ENCODE data around the gene LGALS7. TPM values are rescaled to one million over a fixed set of nuclear protein-coding genes. Genes with fewer than 3 reads are reported as not detected.

LGALS7 gene
- total and polyA plus RNA-seq, 2 of the 8 experiments (the other 6 are each of a cell fraction or from before 2014, with no cell fraction given): 0.32 TPM; not detected in 1

DNA sequence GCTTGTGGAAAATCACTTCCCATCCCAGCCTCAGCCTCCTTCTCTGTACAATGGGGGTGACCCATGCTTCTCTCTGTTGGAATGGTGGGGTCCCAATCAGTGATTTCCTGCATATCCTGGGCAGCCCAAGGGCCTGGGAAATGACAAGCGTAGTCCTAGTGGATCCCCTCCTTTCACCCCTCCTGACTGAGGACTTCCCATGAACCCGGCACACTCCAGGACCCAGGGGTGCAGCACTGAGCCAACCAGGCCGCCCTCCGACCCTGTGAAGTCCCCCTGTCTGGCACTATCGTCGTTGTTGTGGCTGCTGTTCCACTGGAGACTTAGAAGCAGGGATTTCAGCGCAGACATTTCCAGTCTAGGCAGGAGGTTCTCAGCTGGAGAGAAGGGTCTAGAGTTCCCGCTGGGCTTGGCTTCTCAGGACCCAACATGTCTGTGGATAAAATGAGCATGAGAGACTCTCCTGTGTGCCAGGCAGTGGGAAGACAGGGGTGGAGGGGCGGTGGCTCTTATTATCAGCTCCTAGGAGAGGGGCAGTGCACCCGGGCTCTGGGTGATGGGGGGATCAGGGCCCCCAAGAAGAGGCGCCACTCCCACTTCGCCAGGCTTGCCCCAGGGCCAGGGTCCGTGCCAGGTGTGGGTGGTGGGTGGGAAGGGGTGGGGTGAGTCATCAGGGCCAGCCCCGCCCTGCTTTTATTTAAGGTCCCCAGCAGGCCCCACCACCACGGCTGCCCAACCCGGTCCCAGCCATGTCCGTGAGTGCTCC lies 15.3 kb upstream of the LGALS7 start, which contains the start of gene LGALS7B (continued):
- TF ChIP-seq KDM4A (IDR thresholded peaks at IDR 0.05; ENCODE audit: low read depth, low read length, severe bottlenecking) (no peak), CBX8 (IDR thresholded peaks at IDR 0.05; ENCODE audit: borderline replicate concordance, low read depth, low read length) (no peak), PHF8 (conservative IDR thresholded peaks at IDR 0.05; ENCODE audit: low read depth, low read length) (no peak), RXRA (IDR thresholded peaks at IDR 0.05; ENCODE audit: insufficient read depth, low read depth, low read length) (no peak), TEAD4 (IDR thresholded peaks at IDR 0.05; ENCODE audit: low read depth, low read length) (no peak), HDAC6 (IDR thresholded peaks at IDR 0.05; ENCODE audit: low read depth, low read length) (no peak), CHD1 (IDR thresholded peaks at IDR 0.05; ENCODE audit: low read depth, low read length) (no peak)
- TF ChIP-seq, protein P1, sequence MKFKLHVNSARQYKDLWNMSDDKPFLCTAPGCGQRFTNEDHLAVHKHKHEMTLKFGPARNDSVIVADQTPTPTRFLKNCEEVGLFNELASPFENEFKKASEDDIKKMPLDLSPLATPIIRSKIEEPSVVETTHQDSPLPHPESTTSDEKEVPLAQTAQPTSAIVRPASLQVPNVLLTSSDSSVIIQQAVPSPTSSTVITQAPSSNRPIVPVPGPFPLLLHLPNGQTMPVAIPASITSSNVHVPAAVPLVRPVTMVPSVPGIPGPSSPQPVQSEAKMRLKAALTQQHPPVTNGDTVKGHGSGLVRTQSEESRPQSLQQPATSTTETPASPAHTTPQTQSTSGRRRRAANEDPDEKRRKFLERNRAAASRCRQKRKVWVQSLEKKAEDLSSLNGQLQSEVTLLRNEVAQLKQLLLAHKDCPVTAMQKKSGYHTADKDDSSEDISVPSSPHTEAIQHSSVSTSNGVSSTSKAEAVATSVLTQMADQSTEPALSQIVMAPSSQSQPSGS (IDR thresholded peaks at IDR 0.05; ENCODE audit: low read length): no peak

Measured in H1 (cell line).